G401 (cell line): ENCODE results near the gene NRCAM. TPM values are rescaled to one million over a fixed set of nuclear protein-coding genes. Genes with fewer than 3 reads are reported as not detected.
A peak's percentile ranks its signal among the peaks of the same experiment; 100 is the strongest.
"Not testable (repeated sequence)": the region's sequence is repeated elsewhere in the genome, so short reads cannot be mapped to it uniquely, and the experiment has no call there.

Source experiments
- DNase-seq: peaks from one replicate; pipeline ENCODE4 v3.0.0-alpha.2; 2015; ENCODE audit warnings: low spot score
- in situ Hi-C: cut with HindIII; loops from 2 replicates; pipeline ENCODE4 v1.10.0; 2016; ENCODE audit warnings: low sequenced_read_pairs, mixed read lengths
- total RNA-seq: library from RNA; depleted of rRNA; stranded (reverse); fragments of >200 nt; shearing (Covaris generic); gene quantifications from 2 replicates; pipeline ENCODE4 v1.2.3, GENCODE V29; 2014

Gene NRCAM
- total RNA-seq, 1 experiment from 2014 or later: not detected

GRCh38 chr7:108293149-108293612 is 163.1 kb downstream of the NRCAM start:
- in situ Hi-C loops: no loop called here
- no peak for DNase-seq

DNA sequence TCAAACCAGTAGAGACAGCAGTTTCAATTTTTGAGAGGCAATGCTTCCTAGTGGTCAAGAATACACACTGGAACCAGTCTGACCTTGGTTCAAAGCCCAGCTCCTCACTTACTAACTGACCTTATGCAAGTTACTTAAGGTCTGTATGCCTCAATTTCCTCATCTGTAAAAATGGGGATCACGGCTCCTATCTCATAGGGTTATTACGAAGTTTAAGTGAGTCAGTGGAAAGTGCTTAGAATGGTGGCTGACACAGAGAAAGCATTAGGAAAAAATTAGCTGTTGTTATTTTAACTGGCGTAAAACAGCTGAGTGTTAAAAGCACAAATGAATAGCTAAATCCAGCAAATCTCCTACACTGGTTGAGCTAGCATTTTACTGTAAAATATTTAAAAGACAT is 163.7 kb downstream of the NRCAM start:
- in situ Hi-C loops: no loop called here
- no peak for DNase-seq

DNA sequence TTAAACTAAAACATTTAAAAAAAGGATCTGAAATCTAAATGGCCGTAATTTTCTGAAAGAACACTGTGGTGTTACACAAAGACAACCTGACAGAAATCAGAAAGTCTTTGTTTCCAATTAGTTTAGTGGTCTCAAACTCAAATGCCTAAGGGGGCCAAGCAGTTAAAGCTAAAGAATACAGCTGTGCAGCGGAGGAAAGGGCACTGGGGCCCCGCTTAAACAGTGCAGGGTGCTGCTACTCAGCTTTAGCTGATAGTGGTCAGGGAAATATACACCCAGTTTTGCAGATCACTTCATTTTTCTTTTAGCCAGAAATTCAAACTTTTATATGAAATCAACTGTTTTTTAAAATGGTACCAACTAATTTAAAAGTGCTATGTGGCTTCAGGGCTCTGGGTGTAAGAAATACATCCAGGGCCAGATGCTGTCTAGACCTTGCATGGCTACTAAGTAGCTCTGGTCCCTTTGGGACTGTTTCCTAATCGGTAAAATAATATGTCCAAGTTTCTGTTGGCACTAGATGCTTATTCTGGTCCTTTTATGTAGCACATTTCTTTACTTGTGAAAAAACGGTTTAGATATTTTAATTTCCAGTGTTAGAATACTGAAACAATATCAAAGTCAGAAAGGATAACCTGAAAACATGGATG is 164.3 kb downstream of the NRCAM start:
- in situ Hi-C loops: no loop called here
- no peak for DNase-seq

DNA sequence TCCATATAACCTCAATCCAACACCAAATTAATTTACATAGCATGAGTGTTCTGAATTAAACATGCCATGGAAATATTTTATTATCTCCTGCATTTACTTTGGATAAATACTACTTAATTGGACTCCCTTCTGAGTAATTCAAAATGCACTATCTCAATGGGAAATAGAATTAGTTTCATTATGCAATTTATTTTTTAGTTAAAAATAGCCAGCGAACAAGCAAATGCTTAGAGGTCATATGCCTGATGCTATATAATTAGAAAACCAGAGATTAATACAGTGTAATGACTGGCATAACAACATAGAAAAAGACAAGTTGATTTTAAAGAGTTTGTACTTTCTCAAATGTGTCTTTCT is 165.1 kb downstream of the NRCAM start:
- no peak for DNase-seq
- in situ Hi-C loops: no loop called here

GRCh38 chr7:108290459-108291151 is 165.6 kb downstream of the NRCAM start:
- in situ Hi-C loops: no loop called here
- DNase-seq: no peak

DNA sequence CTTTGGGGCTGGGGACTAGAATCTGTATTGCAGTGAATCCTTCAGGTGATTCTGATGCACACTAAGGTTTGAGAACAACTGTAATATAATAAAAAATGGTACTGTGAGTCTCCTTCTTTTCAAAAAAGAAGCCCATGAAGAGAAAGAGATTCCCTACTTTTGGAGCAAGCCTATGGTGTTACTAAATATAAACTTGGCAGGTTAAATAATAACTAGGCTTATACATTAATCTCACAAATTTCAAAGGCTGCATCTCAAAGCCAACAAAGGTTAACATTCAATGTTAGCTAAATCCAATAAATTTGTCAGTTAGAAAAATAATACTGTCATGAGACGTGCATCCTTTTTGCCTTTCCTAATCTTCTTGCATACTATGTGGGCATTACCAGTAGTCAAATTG is 166.4 kb downstream of the NRCAM start:
- in situ Hi-C loops: no loop called here
- no peak for DNase-seq

DNA sequence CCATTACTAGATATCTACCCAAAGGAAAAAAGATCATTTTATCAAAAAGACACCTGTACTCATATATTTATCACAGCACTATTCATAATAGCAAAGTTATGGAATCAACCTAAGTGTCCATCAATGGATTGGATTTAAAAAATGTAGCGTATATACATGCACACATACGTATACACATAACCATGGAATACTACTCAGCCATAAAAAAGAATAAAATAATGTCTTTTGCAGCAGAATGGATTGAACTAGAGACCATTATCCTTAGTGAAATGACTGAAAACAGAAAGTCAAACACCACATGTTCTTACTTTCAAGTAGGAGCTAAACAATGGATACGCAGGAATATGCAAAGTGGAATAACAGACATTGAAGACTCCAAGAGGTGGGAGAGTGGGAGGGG is 168.4 kb downstream of the NRCAM start:
- no peak for DNase-seq
- in situ Hi-C loops: no loop called here

DNA sequence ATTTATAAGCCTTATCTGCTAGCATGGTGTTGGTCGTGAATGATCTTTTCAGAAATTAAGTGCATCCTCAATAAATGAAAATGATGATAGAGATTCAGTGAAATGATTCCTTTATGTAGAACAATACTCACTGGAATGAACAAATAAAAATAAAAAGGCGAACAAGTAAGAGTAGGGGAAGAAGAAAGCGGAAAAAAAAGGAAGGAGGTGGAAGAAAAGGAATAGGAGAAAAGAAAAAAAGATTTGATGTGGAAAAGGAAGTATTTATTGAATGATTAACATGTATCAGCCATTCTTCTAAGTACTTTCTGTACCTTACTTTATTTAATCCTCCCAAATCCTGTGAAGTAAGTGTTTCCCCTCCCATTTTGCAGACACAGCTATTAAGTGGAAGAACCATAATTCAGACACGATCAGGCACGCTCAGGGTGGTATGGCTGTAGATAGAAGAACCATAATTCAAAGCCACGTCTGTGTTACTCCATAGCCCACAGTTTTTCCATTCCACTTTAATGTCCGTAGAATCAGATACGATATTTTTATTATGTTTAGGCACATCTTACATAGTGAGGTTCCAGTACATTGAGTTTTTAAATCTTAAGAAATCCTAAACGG is 169.8 kb downstream of the NRCAM start:
- no peak for DNase-seq
- in situ Hi-C loops: no loop called here

GRCh38 chr7:108285778-108286177 is 170.5 kb downstream of the NRCAM start:
- in situ Hi-C loops: no loop called here

GRCh38 chr7:108285003-108285368 is 171.2 kb downstream of the NRCAM start:
- in situ Hi-C loops: no loop called here
- DNase-seq: no peak

More at GRCh38 chr7:108285778-108286177, 170.5 kb downstream of the NRCAM start:
- DNase-seq: no peak

DNA sequence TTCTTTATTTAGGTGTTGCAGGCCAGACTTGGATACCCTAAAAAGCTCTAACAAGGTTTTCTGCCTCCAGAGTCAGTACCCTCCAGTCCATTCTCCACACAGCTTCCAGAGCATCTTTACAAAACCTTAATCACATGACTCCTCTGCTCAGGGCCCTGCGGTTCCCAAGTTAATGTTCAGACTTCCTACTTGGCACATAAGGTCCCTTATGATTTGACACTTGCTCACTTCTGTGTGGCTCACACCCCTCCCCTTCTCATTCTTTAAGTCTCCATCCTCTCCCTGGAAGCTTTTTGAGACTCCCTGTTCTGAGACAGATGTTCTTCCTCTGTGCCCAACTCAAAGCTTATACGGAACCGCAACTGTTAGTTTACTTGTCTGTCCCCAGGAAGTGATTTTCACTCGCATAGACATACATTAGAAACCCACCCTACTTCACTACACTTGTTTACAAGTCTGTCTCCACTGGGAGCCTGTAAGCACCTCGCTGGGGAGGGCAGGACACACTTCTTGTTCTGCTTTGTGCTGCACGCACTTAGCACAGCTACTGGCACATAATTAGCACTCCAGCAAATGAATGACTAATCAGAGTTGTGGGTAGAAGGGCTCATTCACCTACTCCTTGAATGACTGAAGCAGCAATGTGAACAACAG is 171.8 kb downstream of the NRCAM start:
- no peak for DNase-seq
- in situ Hi-C loops: no loop called here

- no peak for DNase-seq
- in situ Hi-C loops: no loop called here
Measured at GRCh38 chr7:108283252-108283651, 173.0 kb downstream of the NRCAM start.

- DNase-seq: no peak
- in situ Hi-C loops: no loop called here
Measured at GRCh38 chr7:108282427-108282996, 173.7 kb downstream of the NRCAM start.

DNA sequence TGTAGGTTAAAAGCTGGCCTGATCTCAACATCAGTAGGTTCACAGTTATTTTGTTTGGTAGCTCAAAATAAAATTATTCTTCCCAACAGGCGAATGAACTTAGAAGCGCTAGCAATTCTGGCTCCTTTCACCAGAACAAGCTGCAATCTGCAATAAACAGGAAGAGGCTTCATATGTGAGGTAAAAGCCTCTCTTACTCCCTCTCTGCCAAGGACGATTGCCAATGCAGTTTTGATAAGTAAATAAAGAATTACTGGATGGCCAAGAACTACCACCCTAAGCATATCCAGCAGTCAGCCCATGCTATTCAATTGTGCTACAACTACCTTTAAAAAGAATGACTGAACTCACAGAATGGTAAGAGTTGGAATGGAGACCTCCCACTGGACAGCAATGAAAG is 176.1 kb downstream of the NRCAM start:
- in situ Hi-C loops: no loop called here

DNA sequence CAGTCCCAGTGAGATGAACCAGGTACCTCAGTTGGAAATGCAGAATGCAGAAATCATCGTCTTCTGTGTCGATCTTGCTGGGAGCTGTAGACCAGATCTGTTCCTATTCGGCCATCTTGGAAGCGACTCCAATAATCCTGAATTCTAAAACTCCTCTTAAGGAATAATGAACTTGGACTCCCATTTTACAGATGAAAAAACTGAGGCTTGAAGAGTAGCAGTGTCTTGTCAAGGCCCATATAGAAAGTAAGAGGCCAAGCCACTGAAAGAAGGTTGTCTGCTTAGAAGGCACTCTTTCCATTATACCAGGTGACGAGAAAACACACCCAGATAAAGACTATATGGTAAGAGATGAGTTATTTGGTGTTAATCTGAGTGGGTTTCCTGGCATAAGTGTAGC is 177.5 kb downstream of the NRCAM start:
- in situ Hi-C loops: no loop called here
- DNase-seq: no peak

More for the DNA sequence above, 176.1 kb downstream of the NRCAM start:
- peak; percentile 17 for DNase-seq

- DNase-seq: no peak
- in situ Hi-C loops: no loop called here
Measured at GRCh38 chr7:108278281-108278680, 178.0 kb downstream of the NRCAM start.

DNA sequence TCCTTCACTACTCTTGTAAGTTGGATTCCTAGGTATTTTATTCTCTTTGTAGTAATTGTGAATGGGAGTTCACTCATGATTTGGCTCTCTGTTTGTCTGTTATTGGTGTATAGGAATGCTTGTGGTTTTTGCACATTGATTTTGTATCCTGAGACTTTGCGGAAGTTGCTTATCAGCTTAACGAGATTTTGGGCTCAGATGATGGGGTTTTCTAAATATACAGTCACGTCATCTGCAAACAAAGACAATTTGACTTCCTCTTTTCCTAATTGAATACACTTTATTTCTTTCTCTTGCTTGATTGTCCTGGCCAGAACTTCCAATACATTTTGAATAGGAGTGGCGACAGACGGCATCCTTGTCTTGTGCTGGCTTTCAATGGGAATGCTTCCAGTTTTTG is 181.8 kb downstream of the NRCAM start:
- in situ Hi-C loops, DNase-seq: not testable (repeated sequence)

- DNase-seq, in situ Hi-C loops: not testable (repeated sequence)
Measured at GRCh38 chr7:108272891-108273290, 183.3 kb downstream of the NRCAM start.

- in situ Hi-C loops: no loop called here
Measured at GRCh38 chr7:108270385-108271015, 185.7 kb downstream of the NRCAM start.

More at GRCh38 chr7:108270385-108271015, 185.7 kb downstream of the NRCAM start:
- DNase-seq: no peak
